K562 (cell line): ENCODE data around the gene APOM. TPM values are rescaled to one million over a fixed set of nuclear protein-coding genes. Genes with fewer than 3 reads are reported as not detected.
A peak's percentile ranks its signal among the peaks of the same experiment; 100 is the strongest.

Experiments
- E2F8 ChIP-seq: fragments of 450-650 bp; IDR thresholded peaks from 2 replicates; pipeline ENCODE4 v1.7.1; 2018; ENCODE audit warnings: mild to moderate bottlenecking, low read depth; ENCODE audit not compliant: partially characterized antibody
- KAT7 ChIP-seq: sonication (generic); formaldehyde crosslinking; IDR thresholded peaks from 2 replicates; pipeline ENCODE4 v1.8.0; 2022; ENCODE audit warnings: missing genetic modification reagents, mild to moderate bottlenecking, borderline replicate concordance
- KLF13 ChIP-seq: fragments of 450-650 bp; IDR thresholded peaks from 2 replicates; pipeline ENCODE4 v1.6.1; 2016; ENCODE audit warnings: missing genetic modification characterization, low read depth, mild to moderate bottlenecking, missing compliant biosample characterization, moderate library complexity, borderline replicate concordance
- PHF8 ChIP-seq: fragments of 200-600 bp; sonication (generic); IDR thresholded peaks from 2 replicates; pipeline ENCODE4 v1.6.1; 2012; ENCODE audit warnings: mixed run types, mild to moderate bottlenecking, inconsistent platforms, low read length, moderate library complexity, borderline replicate concordance
- PTBP1 ChIP-seq: fragments of 200-400 bp; formaldehyde crosslinking; IDR thresholded peaks from 2 replicates; pipeline ENCODE4 v1.6.1; 2017; ENCODE audit warnings: low read depth, low read length
- PYGO2 ChIP-seq: fragments of 450-650 bp; IDR thresholded peaks from 2 replicates; pipeline ENCODE4 v1.6.1; 2016; ENCODE audit warnings: mild to moderate bottlenecking, missing genetic modification characterization, moderate library complexity, missing compliant biosample characterization
- RFX1 ChIP-seq: fragments of 450-650 bp; IDR thresholded peaks from 2 replicates; pipeline ENCODE4 v1.6.1; 2016; ENCODE audit warnings: mild to moderate bottlenecking, moderate library complexity
- RREB1 ChIP-seq: fragments of 250-450 bp; sonication (Bioruptor Pico); IDR thresholded peaks from 2 replicates; pipeline ENCODE4 v1.4.0; 2020
- SMAD4 ChIP-seq: fragments of 250-450 bp; sonication (Bioruptor Pico); conservative IDR thresholded peaks from 2 replicates; pipeline ENCODE4 v1.8.0; 2021; ENCODE audit warnings: inconsistent platforms, mild to moderate bottlenecking, moderate library complexity
- ZBTB9 ChIP-seq: fragments of 450-650 bp; formaldehyde crosslinking; IDR thresholded peaks from 2 replicates; pipeline ENCODE4 v1.4.0; 2020; ENCODE audit warnings: mild to moderate bottlenecking, moderate library complexity
- ZNF639 ChIP-seq, 2 experiments: fragments of 200-800 bp in 1 of 2; sonication (Bioruptor generic) in 1 of 2; sonication (generic) in 1 of 2; formaldehyde crosslinking in 1 of 2; IDR thresholded peaks in 1 of 2; conservative IDR thresholded peaks in 1 of 2; 2 replicates each; pipeline versions ENCODE4 v1.5.0 to v1.6.1; 2016 to 2020; ENCODE audit warnings: missing compliant biosample characterization in 1 of 2, missing genetic modification characterization in 1 of 2, missing genetic modification reagents in 1 of 2
- polyA plus RNA-seq, 8 experiments: library from polyadenylated mRNA; depleted of rRNA in 4 of 8; stranded (reverse) in 5 of 8; unstranded in 3 of 8; fragments of >200 nt; fragmentation: Nextera tagmentation in 2 of 8; fragmentation: Illumina TruSeq in 1 of 8; extraction: Ambion mirVana in 2 of 8; extraction: Trizol in 1 of 8; gene quantifications; 2 replicates each; pipeline versions ENCODE4 v1.2.1 to v1.2.3, GENCODE V29; 2011 to 2014; ENCODE audit warnings: inconsistent platforms in 1 of 8, missing spikeins in 1 of 8
- total RNA-seq, 7 experiments: library from RNA; depleted of rRNA in 6 of 7; stranded (reverse); fragments of >200 nt in 6 of 7; fragmentation: Illumina TruSeq in 2 of 7; extraction: Trizol in 2 of 7; gene quantifications; 2 replicates each; pipeline versions ENCODE4 v1.2.1 to v1.2.3, GENCODE V29; 2011 to 2021; ENCODE audit warnings: low replicate concordance in 1 of 7

APOM gene
- total and polyA plus RNA-seq, 9 of the 15 experiments (the other 6 are each of a cell fraction or from before 2014, with no cell fraction given) = 5.7 to 24.3 (median 10.4) TPM

- TF ChIP-seq E2F8 (peak; percentile 61), ZBTB9 (CRISPR knock-in tag) (peak; percentile 87), PTBP1 (peak; percentile 21; the same call in 1 of the 2 replicates), PYGO2 (no peak), KLF13 (tag) (peak; percentile 64), RREB1 (peak; percentile 11; the same call in 1 of the 2 replicates), RFX1 (no peak), KAT7 (CRISPR knock-in tag) (peak; percentile 94), PHF8 (peak; percentile 55; the same call in 1 of the 2 replicates), SMAD4 (CRISPR knock-in tag) (peak; percentile 55), ZNF639 (CRISPR knock-in tag; conservative IDR thresholded peaks at IDR 0.05 in 1 of 2, IDR thresholded peaks at IDR 0.05 in 1 of 2) (peak in 1 of 2 experiments; percentile 84; a peak in 1 of 4 replicates)
Measured at GRCh38 chr6:31690231-31691077, 34.8 kb downstream of the APOM start (continued).
